ENCODE data around the gene C1orf198.

DNA sequence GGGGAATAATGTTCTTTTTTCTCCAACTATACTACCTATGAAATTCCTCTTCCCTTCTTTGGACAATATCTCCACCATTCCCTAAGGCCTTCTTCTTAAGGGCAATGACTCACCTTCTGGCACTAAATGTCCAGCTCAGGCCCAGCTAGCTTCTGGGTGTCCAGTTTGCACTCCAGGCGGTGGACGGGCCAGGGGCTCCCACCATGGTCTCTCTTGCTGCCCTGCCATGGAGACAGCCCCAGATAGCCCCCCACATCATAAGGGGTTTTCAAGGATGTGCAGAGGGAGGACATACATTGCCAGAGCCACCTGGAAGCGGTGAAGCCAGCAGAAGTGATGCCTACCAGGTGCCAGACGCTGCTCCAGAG lies 43.8 kb downstream of the C1orf198 start:
- TF ChIP-seq POLR2A (IDR thresholded peaks at IDR 0.05; ENCODE audit: extremely low read depth, insufficient read length) (no peak), MYC (IDR thresholded peaks at IDR 0.05; ENCODE audit: low read depth, low read length) (no peak)
- TF ChIP-seq, protein P1, sequence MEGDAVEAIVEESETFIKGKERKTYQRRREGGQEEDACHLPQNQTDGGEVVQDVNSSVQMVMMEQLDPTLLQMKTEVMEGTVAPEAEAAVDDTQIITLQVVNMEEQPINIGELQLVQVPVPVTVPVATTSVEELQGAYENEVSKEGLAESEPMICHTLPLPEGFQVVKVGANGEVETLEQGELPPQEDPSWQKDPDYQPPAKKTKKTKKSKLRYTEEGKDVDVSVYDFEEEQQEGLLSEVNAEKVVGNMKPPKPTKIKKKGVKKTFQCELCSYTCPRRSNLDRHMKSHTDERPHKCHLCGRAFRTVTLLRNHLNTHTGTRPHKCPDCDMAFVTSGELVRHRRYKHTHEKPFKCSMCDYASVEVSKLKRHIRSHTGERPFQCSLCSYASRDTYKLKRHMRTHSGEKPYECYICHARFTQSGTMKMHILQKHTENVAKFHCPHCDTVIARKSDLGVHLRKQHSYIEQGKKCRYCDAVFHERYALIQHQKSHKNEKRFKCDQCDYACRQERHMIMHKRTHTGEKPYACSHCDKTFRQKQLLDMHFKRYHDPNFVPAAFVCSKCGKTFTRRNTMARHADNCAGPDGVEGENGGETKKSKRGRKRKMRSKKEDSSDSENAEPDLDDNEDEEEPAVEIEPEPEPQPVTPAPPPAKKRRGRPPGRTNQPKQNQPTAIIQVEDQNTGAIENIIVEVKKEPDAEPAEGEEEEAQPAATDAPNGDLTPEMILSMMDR (IDR thresholded peaks at IDR 0.05; ENCODE audit: low read depth, low read length): no peak

All from NB4 (cell line).